ENCODE data around the gene RPS6KA2. TPM values are rescaled to one million over a fixed set of nuclear protein-coding genes. Genes with fewer than 3 reads are reported as not detected.

RPS6KA2 gene
- total RNA-seq, 3 donors from 2014 or later (not counting 1 experiment from before 2014, with no cell fraction given) = 2.8 to 4.5 (median 2.9) TPM

DNA sequence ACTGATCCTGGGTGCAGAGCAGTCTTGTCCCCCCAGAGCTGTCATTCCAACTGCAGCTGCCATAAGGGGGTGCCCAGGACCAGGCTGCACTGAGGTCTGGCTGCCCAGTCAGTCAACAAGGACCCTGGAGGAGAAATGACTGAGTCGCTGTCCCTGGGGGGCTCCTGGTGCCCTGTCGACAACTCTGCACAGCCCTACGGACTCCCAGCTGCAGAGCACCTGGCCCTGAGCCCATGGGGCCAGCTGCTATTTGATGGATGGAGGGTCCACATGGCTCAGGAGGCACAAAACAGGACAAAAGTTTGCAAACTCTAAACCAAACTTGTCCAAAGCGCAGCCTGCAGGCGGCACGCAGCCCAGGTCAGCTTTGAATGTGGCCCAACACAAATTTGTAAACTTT is 46.3 kb upstream of the RPS6KA2 start:
- Mint-ChIP-seq H3K9me3 (no peaks in the 10 kb centered on the region), H3K27ac (no peak overlapping the region), H3K27me3 (ENCODE audit: low read depth in 2 of 2) (peaks cover 16 to 24% of the 10 kb centered on the region in 2 donors), H3K4me1 (peaks cover 8 to 12% of the 10 kb centered on the region in 2 donors), H3K4me3 (no peak overlapping the region), H3K36me3 (no peaks in the 10 kb centered on the region)
- Histone ChIP-seq H3K36me3 (ENCODE audit: control insufficient read depth, insufficient read depth, low read length) (no peaks in the 10 kb centered on the region), H3K4me1 (ENCODE audit: control insufficient read depth, insufficient read depth, low read length) (peaks cover 3% of the 10 kb centered on the region), H3K27ac (ENCODE audit: low read length) (no peak overlapping the region), H3K9me3 (ENCODE audit: control insufficient read depth, insufficient read depth, low read length) (no peaks in the 10 kb centered on the region), H3K4me3 (ENCODE audit: low read length) (no peak overlapping the region), H3K27me3 (ENCODE audit: control insufficient read depth, insufficient read depth, low read length) (no peaks in the 10 kb centered on the region)
- no peak for DNase-seq
- WGBS (ENCODE audit: insufficient coverage) = 71% methylated on average over 4 of the region's 6 CpGs
- intact Hi-C loops (cut with micrococcal nuclease) = no loop called here
- TF ChIP-seq, protein P1, sequence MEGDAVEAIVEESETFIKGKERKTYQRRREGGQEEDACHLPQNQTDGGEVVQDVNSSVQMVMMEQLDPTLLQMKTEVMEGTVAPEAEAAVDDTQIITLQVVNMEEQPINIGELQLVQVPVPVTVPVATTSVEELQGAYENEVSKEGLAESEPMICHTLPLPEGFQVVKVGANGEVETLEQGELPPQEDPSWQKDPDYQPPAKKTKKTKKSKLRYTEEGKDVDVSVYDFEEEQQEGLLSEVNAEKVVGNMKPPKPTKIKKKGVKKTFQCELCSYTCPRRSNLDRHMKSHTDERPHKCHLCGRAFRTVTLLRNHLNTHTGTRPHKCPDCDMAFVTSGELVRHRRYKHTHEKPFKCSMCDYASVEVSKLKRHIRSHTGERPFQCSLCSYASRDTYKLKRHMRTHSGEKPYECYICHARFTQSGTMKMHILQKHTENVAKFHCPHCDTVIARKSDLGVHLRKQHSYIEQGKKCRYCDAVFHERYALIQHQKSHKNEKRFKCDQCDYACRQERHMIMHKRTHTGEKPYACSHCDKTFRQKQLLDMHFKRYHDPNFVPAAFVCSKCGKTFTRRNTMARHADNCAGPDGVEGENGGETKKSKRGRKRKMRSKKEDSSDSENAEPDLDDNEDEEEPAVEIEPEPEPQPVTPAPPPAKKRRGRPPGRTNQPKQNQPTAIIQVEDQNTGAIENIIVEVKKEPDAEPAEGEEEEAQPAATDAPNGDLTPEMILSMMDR (IDR thresholded peaks at IDR 0.05) = no peak
- no peak for ATAC-seq

DNA sequence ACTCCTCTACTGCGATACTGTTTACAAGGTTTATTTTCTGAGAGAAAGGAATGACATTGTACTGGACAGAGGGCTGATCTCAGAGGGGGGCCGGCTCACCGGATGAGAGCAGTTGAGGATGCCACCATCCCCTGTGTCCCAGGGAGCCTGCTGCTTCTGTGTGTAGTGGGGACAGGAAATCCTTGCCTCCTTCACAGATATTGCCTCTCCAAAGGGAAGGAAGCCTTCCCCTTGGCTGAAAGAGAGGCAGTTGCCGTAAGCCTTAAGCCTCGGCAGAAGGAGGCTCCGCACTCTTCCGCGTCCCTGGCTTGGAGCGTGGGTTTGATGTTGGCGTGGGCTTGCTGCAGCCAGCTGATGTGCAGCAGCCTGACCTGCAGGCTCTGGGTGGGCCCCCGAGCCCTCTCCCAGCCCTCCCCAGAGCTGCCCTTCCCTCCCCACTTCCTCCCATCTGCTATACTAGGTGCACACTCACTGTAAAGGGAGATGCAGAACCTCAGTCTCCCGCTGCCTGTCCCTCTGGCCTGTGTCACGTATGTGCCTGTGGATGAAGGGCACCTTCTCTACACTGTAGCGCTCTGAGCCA is 45.7 kb upstream of the RPS6KA2 start:
- no peaks in the 10 kb centered on the region for H3K36me3 Mint-ChIP-seq
- no peaks in the 10 kb centered on the region for H3K36me3 ChIP-seq (ENCODE audit: control insufficient read depth, insufficient read depth, low read length)
- H3K9me3 Mint-ChIP-seq = no peaks in the 10 kb centered on the region
- H3K4me3 ChIP-seq (ENCODE audit: low read length) = no peak overlapping the region
- H3K4me3 Mint-ChIP-seq = no peak overlapping the region
- 41% methylated on average over 13 of the region's 14 CpGs for WGBS (ENCODE audit: insufficient coverage)
- no peak overlapping the region for H3K27ac ChIP-seq (ENCODE audit: low read length)
- TF ChIP-seq, protein P1 (IDR thresholded peaks at IDR 0.05) = no peak
- H3K9me3 ChIP-seq (ENCODE audit: control insufficient read depth, insufficient read depth, low read length) = no peaks in the 10 kb centered on the region
- H3K27me3 Mint-ChIP-seq (ENCODE audit: low read depth in 2 of 2) = peaks cover 19 to 24% of the 10 kb centered on the region in 2 donors
- no peak for ATAC-seq
- no peak overlapping the region for H3K27ac Mint-ChIP-seq
- no peaks in the 10 kb centered on the region for H3K27me3 ChIP-seq (ENCODE audit: control insufficient read depth, insufficient read depth, low read length)
- peaks cover 3% of the 10 kb centered on the region for H3K4me1 ChIP-seq (ENCODE audit: control insufficient read depth, insufficient read depth, low read length)
- H3K4me1 Mint-ChIP-seq = peaks cover 8 to 12% of the 10 kb centered on the region in 2 donors
- no peak for DNase-seq
- intact Hi-C loops (cut with micrococcal nuclease) = no loop called here

DNA sequence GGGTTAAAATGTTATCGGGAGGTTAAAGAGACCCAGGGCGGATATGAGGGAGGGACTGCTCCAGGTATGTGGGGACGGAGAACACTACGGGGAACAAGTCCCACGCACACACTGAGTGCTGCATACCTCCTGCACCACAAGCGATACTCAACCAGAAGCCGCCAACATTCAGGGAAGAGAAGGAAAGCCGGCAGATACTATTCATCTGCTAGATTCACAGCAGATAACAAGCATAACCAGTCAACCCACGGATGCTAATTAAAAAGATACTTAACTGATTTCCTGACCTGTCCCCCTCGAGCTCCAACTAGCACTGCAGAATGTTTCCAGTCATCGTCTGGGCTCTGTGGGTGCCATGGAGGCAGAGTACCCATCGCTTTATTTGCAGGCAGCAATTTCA is 45.1 kb upstream of the RPS6KA2 start:
- Mint-ChIP-seq H3K9me3 (no peaks in the 10 kb centered on the region), H3K4me3 (no peak overlapping the region), H3K27ac (no peak overlapping the region), H3K4me1 (peaks cover 8 to 12% of the 10 kb centered on the region in 2 donors), H3K36me3 (no peaks in the 10 kb centered on the region), H3K27me3 (ENCODE audit: low read depth in 2 of 2) (peaks cover 21 to 24% of the 10 kb centered on the region in 2 donors)
- Histone ChIP-seq H3K36me3 (ENCODE audit: control insufficient read depth, insufficient read depth, low read length) (no peaks in the 10 kb centered on the region), H3K4me3 (ENCODE audit: low read length) (no peak overlapping the region), H3K4me1 (ENCODE audit: control insufficient read depth, insufficient read depth, low read length) (peaks cover 3% of the 10 kb centered on the region), H3K9me3 (ENCODE audit: control insufficient read depth, insufficient read depth, low read length) (no peaks in the 10 kb centered on the region), H3K27me3 (ENCODE audit: control insufficient read depth, insufficient read depth, low read length) (no peaks in the 10 kb centered on the region), H3K27ac (ENCODE audit: low read length) (no peak overlapping the region)
- no peak for DNase-seq
- TF ChIP-seq, protein P1 (IDR thresholded peaks at IDR 0.05) = no peak
- intact Hi-C loops (cut with micrococcal nuclease) = no loop called here
- no peak for ATAC-seq
- WGBS (ENCODE audit: insufficient coverage) = 47% methylated on average over 12 of the region's 12 CpGs

Data from natural killer cell (primary cell).